Natural killer cell treated with Interleukin-12 subunit alpha and Interleukin-12 subunit beta and Interleukin-15 and Interleukin-18, amount 100 ng/mL, for 72 hours (primary cell): Measurements from ENCODE around the gene FAM20C. TPM values are rescaled to one million over a fixed set of nuclear protein-coding genes. Genes with fewer than 3 reads are reported as not detected.

Source experiments
- ATAC-seq, 2 donors: fragments of 150-1000 bp; cut with Tn5 transposase in 1 of 2; sonication (Bioruptor Pico), chemical (Tn5 transposase) in 1 of 2; 2 replicates each; pipeline ENCODE4 v1.10.0; 2021
- DNase-seq: peaks from one replicate; pipeline ENCODE4 v3.0.0; 2022; ENCODE audit warnings: low spot score
- H3K27ac Mint-ChIP-seq, 2 donors: 1 replicate in 1 of 2; 2 replicates in 1 of 2; pipeline ENCODE4 v1.8.0; 2022; ENCODE audit warnings: mixed read lengths in 2 of 2, mild to moderate bottlenecking in 1 of 2, moderate library complexity in 1 of 2
- H3K27me3 Mint-ChIP-seq, 2 donors: 1 replicate in 1 of 2; 2 replicates in 1 of 2; pipeline ENCODE4 v1.8.0; 2022; ENCODE audit warnings: mixed read lengths in 2 of 2
- H3K36me3 Mint-ChIP-seq: one replicate; pipeline ENCODE4 v1.8.0; 2022; ENCODE audit warnings: mixed read lengths
- H3K4me1 Mint-ChIP-seq, 2 donors: 1 replicate in 1 of 2; 2 replicates in 1 of 2; pipeline ENCODE4 v1.8.0; 2022; ENCODE audit warnings: low read depth in 2 of 2, mixed read lengths in 2 of 2, mild to moderate bottlenecking in 1 of 2
- H3K4me3 Mint-ChIP-seq: one replicate; pipeline ENCODE4 v1.8.0; 2022; ENCODE audit warnings: mixed read lengths
- H3K9me3 Mint-ChIP-seq: 2 replicates; pipeline ENCODE4 v1.8.0; 2022; ENCODE audit warnings: mixed read lengths
- total RNA-seq, 2 donors: library from RNA; stranded (reverse); gene quantifications; one replicate each; pipeline ENCODE4 v1.2.3, GENCODE V29; 2022

Gene FAM20C
- total RNA-seq, 2 donors from 2014 or later, result 0.62 to 0.98 TPM

DNA sequence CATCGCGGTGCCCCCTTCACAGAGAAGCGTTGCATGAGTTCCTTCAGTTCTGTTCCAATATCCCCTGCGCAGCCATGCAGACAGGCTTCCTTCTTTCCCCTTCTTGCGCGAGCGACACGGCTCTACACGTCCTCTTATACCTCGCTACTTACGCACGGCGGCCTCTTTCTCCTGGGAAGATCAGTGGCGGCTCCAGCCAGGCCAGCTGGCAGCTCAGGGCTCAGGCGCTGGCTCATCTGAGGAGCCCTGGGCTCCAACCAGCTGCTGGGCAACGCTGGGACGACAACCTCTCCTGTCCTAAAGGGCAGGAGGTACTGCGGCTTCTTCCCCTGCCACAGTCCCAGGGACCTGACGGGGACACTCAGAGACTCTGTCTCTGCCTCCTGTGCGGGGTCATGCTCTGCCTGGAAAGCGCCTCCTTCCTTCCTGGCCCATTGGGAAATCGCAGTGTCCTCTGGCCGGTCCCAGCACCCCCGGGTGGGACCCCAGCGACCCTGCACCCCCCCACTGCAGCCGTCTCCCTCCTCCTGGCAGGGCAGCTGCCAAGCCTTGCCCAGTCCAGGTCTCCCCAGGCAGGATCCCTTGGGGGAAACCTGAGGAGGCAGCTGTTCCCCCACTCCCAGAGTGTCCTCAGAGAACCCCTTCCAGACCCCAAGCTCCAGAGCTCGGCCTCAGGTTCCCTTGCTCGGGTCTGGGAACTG lies 5.0 kb upstream of the FAM20C start:
- H3K27ac Mint-ChIP-seq, result no peak overlapping the region
- no peak for ATAC-seq
- H3K4me1 Mint-ChIP-seq, result no peaks in the 10 kb centered on the region
- peaks cover 11 to 13% of the 10 kb centered on the region in 2 donors for H3K27me3 Mint-ChIP-seq
- H3K9me3 Mint-ChIP-seq, result no peaks in the 10 kb centered on the region
- H3K4me3 Mint-ChIP-seq, result no peak overlapping the region
- DNase-seq, result no peak
- H3K36me3 Mint-ChIP-seq, result no peaks in the 10 kb centered on the region

DNA sequence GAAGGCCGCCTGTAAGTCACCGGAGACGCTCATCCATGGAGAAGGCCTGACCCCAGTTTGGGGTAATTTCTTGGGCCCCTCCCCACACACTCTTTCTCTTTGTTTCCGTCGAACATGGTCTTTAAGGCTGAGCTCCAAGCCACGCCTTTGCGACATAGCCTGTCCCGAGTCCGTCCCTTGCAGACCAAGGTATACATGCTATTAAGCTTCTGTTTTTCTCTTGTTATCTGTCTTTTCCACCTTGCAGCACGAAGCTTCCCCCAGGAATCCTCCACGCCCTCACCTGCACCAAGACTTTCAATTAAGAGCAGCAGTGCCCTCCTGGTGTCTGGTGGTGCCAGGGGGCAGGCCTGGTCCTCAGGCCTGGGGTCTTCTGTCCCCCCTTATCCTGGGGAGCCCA lies 4.2 kb upstream of the FAM20C start:
- Mint-ChIP-seq H3K9me3 (no peaks in the 10 kb centered on the region), H3K4me1 (no peaks in the 10 kb centered on the region), H3K27ac (no peak overlapping the region), H3K36me3 (no peaks in the 10 kb centered on the region), H3K27me3 (peaks cover 11 to 13% of the 10 kb centered on the region in 2 donors), H3K4me3 (no peak overlapping the region)
- ATAC-seq (no peak), DNase-seq (no peak)

- Mint-ChIP-seq H3K9me3 (no peaks in the 10 kb centered on the region), H3K4me1 (no peaks in the 10 kb centered on the region)
Observed at GRCh38 chr7:188727-189500, 3.5 kb upstream of the FAM20C start.

GRCh38 chr7:189719-190118 lies 2.7 kb upstream of the FAM20C start:
- ATAC-seq (no peak), DNase-seq (no peak)
- no peaks in the 10 kb centered on the region for H3K36me3 Mint-ChIP-seq
- no peaks in the 10 kb centered on the region for H3K9me3 Mint-ChIP-seq
- H3K4me1 Mint-ChIP-seq, result no peaks in the 10 kb centered on the region
- no peak overlapping the region for H3K27ac Mint-ChIP-seq
- peaks cover 11 to 16% of the 10 kb centered on the region in 2 donors for H3K27me3 Mint-ChIP-seq
- no peak overlapping the region for H3K4me3 Mint-ChIP-seq

More at GRCh38 chr7:188727-189500, 3.5 kb upstream of the FAM20C start:
- H3K27ac Mint-ChIP-seq, result no peak overlapping the region
- peaks cover 11 to 14% of the 10 kb centered on the region in 2 donors for H3K27me3 Mint-ChIP-seq
- ATAC-seq (no peak), DNase-seq (no peak)
- no peaks in the 10 kb centered on the region for H3K36me3 Mint-ChIP-seq
- H3K4me3 Mint-ChIP-seq, result no peak overlapping the region

DNA sequence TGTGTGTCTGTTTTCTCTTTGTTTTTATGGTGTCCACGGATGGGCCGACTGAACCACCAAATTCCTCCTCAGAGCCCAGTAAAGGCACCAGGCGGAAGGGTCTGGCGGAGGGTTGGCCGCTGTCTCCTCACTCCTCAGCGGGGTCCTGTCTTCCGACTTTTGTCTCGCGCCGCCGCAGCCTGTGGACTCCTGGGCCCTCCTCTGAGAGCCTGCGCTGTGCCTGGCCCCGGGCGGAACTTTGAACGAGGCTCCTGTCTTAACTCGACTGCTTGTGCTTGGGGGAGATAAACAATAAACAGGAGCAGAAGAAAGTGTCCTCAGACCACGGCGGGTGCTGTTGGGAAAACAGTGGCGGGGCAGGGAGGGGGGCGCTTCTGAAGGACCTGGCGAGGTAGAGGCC lies 2.2 kb upstream of the FAM20C start:
- no peak for DNase-seq
- H3K9me3 Mint-ChIP-seq, result no peaks in the 10 kb centered on the region
- H3K27me3 Mint-ChIP-seq, result peaks cover 11 to 16% of the 10 kb centered on the region in 2 donors

GRCh38 chr7:191105-191980 lies 1.0 kb upstream of the FAM20C start:
- DNase-seq (no peak), ATAC-seq (no peak)
- no peaks in the 10 kb centered on the region for H3K36me3 Mint-ChIP-seq
- peak overlapping the region; percentile 68 for H3K4me3 Mint-ChIP-seq
- H3K27me3 Mint-ChIP-seq, result peaks cover 19 to 25% of the 10 kb centered on the region in 2 donors
- no peaks in the 10 kb centered on the region for H3K9me3 Mint-ChIP-seq
- no peaks in the 10 kb centered on the region for H3K4me1 Mint-ChIP-seq
- no peak overlapping the region for H3K27ac Mint-ChIP-seq

More for the DNA sequence above, 2.2 kb upstream of the FAM20C start:
- Mint-ChIP-seq H3K4me3 (no peak overlapping the region), H3K27ac (no peak overlapping the region), H3K4me1 (no peaks in the 10 kb centered on the region), H3K36me3 (no peaks in the 10 kb centered on the region)
- ATAC-seq, result no peak

DNA sequence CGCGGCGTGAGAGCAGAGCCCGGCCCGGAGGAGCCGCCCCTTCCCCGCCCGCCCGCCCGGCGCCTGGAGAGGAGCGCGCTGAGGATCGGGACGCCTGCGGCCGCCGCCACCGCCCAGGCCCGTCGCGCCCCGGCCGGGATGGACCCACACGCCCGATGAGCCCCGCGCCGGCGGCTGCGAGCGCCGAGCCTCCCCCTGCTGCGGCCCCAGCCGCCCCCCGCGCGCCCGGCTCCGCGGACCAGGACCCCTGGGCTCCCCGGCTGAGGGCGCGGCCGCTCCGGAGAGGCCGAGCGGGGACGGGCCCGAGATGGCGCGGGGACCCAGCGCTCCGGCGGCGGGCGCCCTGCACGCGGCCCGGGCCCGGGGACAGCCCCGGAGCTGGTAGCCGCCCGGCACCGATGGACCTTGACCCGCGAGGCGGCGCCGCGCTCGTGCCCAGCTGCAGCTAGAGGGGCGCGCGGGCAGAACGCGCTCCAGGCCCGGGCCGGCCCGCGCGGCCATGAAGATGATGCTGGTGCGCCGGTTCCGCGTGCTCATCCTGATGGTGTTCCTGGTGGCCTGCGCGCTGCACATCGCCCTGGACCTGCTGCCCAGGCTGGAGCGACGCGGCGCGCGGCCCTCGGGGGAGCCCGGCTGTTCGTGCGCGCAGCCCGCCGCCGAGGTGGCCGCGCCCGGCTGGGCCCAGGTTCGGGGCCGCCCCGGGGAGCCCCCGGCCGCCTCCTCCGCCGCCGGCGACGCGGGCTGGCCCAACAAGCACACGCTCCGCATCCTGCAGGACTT lies 520 bp downstream of the FAM20C start:
- no peak for ATAC-seq
- H3K4me3 Mint-ChIP-seq, result no peak overlapping the region

DNA sequence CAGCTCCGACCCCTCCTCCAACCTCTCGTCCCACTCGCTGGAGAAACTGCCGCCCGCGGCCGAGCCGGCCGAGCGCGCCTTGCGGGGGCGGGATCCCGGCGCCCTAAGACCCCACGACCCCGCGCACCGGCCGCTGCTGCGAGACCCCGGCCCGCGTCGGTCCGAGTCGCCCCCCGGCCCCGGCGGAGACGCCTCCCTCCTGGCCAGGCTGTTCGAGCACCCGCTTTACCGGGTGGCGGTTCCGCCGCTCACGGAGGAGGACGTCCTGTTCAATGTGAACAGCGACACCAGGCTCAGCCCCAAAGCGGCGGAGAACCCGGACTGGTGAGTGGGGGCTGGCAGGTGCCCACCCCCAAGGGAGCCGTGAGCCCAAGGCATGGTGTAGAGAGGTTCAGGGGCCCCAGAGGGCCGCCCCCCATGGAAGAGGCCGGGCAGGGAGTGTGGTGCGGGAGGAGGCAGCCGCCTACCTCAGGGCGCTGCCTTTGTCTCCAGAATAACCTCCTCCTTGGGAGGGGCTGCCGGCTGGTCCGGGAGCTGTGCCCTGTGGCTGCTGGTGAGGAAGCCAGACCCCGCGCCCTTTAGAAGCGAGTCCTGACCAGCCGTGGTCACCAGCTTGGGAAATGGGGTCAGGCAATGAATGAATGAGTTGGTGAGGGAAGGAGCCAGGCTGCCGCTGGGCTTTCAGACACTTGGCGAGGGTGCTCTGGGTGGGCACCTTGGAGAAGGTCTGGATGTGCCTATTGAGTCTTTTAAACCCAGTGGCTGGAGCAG lies 1.3 kb downstream of the FAM20C start:
- Mint-ChIP-seq H3K36me3 (no peaks in the 10 kb centered on the region), H3K4me1 (no peaks in the 10 kb centered on the region), H3K27ac (no peak overlapping the region), H3K9me3 (no peaks in the 10 kb centered on the region), H3K27me3 (peaks cover 19 to 22% of the 10 kb centered on the region in 2 donors), H3K4me3 (peak overlapping the region; percentile 48)
- DNase-seq (no peak), ATAC-seq (no peak)

More for the DNA sequence above, 520 bp downstream of the FAM20C start:
- DNase-seq, result no peak
- Mint-ChIP-seq H3K36me3 (no peaks in the 10 kb centered on the region), H3K9me3 (no peaks in the 10 kb centered on the region), H3K4me1 (no peaks in the 10 kb centered on the region), H3K27ac (no peak overlapping the region), H3K27me3 (peaks cover 19 to 22% of the 10 kb centered on the region in 2 donors)

DNA sequence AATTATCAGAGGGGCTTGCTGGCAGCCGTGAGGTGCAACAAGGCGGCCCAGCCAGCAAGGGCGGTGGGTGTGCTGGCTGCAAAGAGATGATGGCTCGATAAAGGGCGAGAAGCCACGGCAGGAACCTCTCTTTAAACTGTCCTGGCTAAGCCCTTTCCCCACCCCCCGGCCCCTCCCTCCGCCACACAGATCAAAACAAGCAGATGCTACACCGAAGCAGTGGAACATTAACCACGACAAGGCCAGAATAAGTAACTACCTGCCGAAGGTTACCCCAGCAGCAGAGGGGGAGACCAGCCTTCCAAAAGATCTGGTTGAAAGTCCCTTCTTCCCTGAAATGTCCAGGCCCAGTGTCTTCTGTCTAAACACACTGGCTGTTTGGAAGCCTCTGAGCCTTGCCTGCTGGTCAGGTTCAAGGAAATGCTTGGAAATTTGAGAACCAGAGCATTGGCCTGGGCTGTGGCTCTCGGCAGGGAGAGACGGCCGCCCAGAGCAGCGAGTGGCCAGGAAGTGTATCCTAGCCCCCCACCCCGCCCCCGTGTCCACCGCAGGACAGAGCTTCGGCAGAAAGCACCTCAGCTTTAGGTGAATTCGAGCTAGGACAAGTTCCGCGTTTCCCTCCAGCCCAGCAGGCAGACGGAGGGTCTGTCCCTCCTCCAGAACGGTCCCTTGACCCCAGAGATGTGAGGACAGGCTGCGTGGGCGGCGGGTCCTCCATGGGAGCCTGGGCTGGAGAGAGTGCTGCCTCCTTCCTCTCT lies 2.1 kb downstream of the FAM20C start:
- H3K4me1 Mint-ChIP-seq, result no peaks in the 10 kb centered on the region
- no peak overlapping the region for H3K4me3 Mint-ChIP-seq
- no peak overlapping the region for H3K27ac Mint-ChIP-seq
- H3K9me3 Mint-ChIP-seq, result no peaks in the 10 kb centered on the region
- DNase-seq (no peak), ATAC-seq (no peak)
- peaks cover 16 to 20% of the 10 kb centered on the region in 2 donors for H3K27me3 Mint-ChIP-seq
- no peaks in the 10 kb centered on the region for H3K36me3 Mint-ChIP-seq

GRCh38 chr7:195010-195829 lies 2.8 kb downstream of the FAM20C start:
- H3K36me3 Mint-ChIP-seq, result no peaks in the 10 kb centered on the region
- no peak overlapping the region for H3K4me3 Mint-ChIP-seq
- DNase-seq, result no peak
- no peaks in the 10 kb centered on the region for H3K9me3 Mint-ChIP-seq
- no peak overlapping the region for H3K27ac Mint-ChIP-seq
- peaks cover 8 to 15% of the 10 kb centered on the region in 2 donors for H3K27me3 Mint-ChIP-seq
- no peak for ATAC-seq
- no peaks in the 10 kb centered on the region for H3K4me1 Mint-ChIP-seq

GRCh38 chr7:195830-196128 lies 3.4 kb downstream of the FAM20C start:
- Mint-ChIP-seq H3K36me3 (no peaks in the 10 kb centered on the region), H3K4me1 (no peaks in the 10 kb centered on the region), H3K27me3 (peaks cover 8 to 15% of the 10 kb centered on the region in 2 donors), H3K4me3 (no peak overlapping the region), H3K27ac (no peak overlapping the region), H3K9me3 (no peaks in the 10 kb centered on the region)
- no peak for DNase-seq
- ATAC-seq, result no peak
